Left renal cortex interstitium (tissue), 4 donors: Measurements from ENCODE around the gene ABI3BP. TPM values are rescaled to one million over a fixed set of nuclear protein-coding genes. Genes with fewer than 3 reads are reported as not detected.

Experiments used
- DNase-seq, 4 donors: peaks; one replicate each; pipeline ENCODE4 v3.0.0-alpha.2; 2013; ENCODE audit warnings: low read depth in 4 of 4, low spot score in 2 of 4, missing footprints in 1 of 4
- polyA plus RNA-seq, 4 donors: library from polyadenylated mRNA; unstranded; fragments of 120-200 nt; gene quantifications; one replicate each; pipeline ENCODE4 v1.2.1, GENCODE V29; 2013; ENCODE audit not compliant: insufficient read length in 4 of 4

The ABI3BP gene
- polyA plus RNA-seq, 4 donors = 16.4 to 37.8 (median 25.7) TPM

DNA sequence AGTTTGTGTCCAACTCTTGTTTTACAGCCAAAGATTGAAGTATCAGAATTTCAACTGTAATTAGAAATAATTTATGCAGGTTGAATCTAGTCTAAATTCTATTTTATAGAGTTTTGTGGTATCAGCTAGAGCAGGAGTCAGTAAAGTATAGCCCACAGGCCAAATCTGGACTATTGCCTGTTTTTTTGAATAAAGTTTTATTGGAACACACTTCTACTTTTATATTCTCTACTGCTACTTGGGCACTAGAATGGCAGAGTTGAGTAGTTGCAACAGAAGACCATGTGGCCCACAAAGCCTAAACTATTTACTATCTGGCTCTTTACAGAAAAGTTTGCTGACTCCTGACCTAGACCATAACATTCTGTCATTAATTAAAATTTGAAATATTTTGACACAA lies 247.6 kb downstream of the ABI3BP start:
- DNase-seq = no peak

DNA sequence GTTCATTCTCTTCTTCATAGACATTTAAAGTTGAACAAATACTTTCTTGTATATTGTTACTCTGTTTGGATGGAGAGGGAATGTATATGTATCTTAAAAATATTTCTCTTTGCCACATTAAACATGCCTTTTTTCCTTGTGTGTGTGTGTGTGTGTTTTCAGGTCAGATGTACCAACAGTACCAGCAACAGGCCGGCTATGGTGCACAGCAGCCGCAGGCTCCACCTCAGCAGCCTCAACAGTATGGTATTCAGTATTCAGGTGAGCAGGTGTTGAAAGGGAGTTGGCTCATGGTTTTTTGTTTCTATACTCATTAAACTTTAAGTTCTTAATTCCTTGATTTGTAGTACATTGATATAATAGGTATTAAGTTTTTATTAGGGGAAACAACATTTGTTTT lies 248.6 kb downstream of the ABI3BP start:
- DNase-seq = no peak

DNA sequence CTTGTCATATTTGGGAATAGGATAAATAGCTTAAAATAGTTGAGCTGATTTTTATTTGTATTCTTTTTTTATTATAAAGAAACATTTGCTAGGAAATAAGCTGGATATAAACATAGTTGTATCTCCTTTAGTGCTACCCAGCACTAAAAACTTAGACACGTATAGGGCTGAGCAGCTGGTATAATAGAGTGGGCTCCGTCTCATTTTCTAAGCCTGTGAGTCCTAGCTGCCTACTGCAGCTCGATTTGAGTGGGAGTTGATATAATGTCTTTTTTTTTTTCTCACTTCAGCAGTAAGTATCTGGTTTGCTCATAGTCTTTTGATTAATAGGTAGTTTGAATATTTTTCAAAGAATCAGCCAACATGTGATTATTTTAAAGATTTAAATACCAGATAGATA lies 249.7 kb downstream of the ABI3BP start:
- DNase-seq = no peak

DNA sequence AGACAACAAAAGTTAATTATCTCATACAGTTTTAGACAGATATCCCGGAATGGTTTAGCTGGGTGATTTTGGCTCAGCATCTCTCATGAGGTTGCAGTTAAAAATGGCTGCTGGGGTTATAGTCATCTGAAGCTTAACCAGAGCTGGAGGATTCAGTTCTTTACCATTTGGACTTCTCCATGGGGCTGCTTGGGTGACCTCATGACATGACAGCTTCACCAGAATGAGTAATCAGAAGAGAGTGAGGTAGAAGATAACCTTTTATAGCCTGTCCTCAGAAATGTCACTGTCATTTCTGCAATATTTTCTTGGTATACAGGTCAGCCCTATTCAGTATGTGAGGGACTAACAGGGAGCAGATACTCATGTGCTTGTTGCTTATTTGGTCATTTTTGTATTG lies 253.0 kb downstream of the ABI3BP start:
- no peak for DNase-seq

DNA sequence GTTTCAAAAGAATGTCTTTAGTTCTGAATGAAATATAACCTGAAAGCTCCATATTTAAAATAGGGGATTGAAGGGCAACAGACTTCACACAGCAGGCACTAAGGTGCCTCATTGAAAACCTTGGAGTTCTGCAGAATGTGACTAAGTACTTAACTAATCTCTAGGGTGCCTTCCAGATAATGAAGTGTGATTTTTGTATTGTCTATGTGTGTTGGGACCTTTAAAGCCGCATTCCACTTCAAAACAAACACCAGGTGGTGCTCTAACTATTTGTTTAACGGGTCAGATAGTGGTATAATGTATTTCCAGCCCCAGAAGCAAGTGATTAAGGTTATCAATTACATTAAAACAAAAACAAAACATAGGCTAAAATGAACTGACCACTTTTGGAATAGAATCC lies 255.9 kb downstream of the ABI3BP start:
- DNase-seq = no peak

DNA sequence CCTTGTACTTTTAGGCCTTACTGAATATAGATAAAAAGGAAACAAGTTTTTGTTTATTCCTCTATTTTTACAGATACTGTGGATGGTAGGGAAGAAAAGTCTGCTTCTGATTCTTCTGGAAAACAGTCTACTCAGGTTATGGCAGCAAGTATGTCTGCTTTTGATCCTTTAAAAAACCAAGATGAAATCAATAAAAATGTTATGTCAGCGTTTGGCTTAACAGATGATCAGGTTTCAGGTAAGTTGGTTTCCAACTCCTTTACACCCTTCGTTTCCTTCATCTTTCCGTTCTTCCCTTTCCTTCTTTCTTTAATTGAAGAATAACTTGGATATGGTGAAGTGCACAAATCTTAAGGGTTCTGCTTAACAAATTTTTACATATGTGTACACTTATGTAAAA lies 260.8 kb downstream of the ABI3BP start:
- no peak for DNase-seq

DNA sequence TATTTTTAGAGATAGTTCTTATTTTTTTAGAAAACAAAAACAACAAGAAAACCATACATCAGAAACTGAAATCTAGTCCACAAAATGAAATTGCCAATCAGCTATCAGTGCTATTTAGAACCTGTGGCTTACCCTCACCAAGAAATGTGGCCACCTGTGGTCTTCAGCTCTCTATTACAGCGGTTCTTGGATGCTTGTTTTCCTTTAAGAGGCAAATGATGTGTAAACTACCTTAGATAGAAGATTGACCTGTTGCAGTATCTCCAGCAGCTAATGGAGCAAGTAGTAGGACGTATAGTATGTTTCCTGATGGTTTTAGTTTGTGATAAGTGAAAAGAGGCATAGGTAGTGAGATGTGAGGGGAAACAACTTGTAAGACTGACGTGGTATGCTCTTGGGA lies 262.7 kb downstream of the ABI3BP start:
- DNase-seq = no peak

DNA sequence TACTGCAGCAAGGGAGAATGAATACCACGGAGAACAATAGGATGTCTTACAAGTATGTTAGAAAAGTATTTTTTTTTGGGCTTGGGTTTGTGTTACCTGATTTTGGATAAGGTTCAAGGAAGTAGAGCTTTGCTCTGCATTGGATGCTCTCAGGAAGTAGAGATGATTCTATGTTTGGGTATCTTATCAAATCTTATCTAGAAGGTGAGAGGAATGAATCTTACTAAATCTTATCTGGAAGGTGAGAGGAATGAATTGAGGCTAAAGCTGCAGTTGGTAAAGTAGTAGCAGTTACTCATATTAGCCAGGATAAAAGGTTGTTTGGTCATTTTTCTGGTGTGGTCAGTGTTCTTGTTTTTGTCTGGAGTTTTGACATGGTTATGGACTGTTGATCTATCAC lies 266.5 kb downstream of the ABI3BP start:
- DNase-seq = no peak

DNA sequence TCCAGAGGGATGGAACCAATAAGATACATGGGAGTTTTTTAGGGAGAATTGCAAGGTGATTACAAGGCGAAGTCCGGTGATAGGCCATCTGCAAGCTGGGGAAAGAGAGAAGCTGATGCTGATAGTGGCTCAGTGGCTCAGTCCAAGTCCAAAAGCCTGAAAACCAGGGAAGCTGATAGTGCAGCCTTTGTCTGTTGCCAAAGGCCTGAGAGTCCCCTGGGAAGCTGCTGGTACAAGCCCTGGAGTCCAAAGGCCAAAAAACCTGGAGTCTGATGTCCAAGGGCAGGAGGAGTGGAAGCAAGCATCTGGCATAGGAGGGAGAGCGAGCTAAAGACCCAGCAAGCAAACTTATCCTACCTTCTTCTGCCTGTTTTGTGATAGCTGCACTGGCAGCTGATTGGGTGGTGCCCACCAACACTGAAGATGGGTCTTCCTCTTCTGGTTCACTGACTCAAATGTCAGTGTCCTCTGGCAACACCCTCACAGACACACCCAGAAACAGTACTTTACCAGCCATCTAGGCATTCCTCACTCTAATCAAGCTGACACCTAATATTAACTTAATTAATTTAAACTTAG lies 267.2 kb downstream of the ABI3BP start:
- no peak for DNase-seq

DNA sequence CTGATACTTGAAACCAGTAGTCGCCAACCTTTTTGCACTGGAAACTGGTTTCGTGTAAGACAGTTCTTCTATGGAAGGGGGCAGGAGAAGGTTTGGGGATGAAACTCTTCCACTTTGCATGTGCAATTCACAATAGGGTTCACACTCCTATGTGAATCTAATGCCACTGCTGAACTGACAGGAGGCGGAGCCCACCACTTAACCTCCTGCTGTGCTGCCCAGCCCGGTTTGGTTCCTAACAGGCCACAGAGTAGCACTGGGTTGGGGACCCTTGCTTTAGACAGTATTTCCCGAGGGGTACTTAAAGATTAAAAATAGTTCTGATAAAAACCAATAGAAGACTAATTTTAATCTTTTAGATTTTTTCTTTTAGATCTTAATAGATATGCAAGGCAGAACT lies 272.8 kb downstream of the ABI3BP start:
- DNase-seq = no peak

DNA sequence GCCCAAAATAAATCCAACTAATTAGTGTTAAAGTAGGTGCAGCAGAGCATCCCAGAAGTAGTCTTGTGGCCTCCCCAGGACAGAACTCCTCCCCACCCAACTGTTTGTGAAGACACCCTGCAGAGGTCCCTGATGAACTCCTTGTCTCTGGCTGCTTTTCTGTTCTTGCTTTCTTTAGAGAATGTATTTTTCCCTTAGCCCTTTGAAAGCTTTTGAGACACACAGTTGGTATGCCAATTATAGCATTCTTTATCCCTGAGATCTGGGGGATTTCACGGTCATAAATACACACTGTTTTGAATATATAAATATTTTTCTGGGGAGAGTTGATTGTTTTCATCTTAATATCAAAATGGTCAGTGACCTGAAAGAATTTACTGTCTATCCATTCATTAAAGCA lies 274.1 kb downstream of the ABI3BP start:
- DNase-seq = no peak

DNA sequence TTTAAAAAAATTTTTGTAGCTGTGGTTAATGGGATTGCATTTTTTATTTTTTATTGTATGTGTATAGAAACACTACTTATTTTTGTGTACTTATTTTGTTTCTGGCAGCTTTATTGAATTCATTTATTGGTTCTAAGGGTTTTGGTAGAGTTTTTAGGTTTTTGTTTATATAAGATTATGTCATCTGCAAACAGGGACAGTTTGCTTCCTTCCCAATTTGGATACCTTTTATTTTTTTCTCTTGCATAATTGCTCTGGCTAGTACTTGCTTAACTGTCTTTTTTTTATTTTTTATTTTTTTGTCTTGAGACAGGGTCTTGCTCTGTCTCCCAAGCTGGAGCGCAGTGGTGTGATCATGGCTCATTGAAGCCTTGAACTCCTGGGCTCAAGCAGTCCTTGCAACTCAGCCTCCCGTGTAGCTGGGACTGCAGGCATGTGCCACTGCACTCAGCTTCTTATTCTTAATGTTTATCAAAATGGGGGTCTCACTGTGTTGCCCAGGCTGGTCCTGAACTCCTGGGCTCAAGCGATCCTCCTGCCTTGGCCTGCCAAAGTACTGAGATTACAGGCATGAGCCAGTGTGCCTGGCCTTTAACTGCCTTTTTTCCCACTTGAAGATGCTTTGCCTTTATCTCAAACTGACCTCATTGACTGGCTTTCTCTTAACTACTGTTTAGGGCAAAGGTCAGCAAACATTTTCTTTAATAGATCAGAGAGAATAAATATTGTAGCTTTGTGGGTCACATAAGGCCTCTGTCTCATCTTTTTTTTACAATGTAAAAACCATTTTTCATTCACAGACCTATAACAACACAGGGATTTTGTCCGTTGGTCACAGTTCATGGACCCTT lies 275.4 kb downstream of the ABI3BP start:
- DNase-seq = no peak

DNA sequence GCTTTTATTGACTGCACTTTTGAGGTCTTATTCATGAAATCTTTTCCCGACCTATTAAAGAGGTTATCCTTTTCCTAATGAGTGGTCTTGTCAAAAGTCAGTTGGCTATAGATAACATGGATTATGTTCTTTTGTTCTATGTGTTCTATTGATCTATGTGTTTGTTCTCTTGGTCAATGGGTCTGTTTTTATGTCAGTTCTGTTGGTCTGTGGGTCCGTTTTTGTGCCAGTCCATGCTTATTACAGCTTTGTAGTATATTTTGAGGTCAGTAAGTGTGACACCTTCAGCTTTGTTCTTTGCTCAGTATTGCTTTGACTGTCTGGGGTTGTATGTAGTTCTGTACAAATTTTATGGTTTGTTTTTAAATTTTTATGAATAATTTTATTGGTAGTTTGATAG lies 276.2 kb downstream of the ABI3BP start:
- no peak for DNase-seq

DNA sequence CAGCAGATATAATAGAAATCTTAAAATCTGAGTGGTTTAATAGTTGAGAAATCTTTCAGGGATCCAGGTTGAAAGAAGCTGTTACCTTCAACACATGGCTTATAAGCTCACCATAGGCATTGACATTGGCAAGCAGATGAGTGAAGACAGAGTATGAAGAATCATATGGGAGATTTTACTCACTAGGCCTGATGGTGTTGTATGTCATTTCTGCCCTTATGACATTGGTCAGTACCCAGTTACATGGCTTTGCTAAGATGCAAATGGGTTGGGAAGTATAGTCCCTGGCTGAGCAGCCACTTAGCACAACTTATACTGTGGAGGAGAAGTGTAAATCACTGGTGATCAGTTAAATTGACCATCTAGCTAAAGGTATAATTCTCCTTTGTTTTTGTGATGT lies 278.0 kb downstream of the ABI3BP start:
- no peak for DNase-seq

DNA sequence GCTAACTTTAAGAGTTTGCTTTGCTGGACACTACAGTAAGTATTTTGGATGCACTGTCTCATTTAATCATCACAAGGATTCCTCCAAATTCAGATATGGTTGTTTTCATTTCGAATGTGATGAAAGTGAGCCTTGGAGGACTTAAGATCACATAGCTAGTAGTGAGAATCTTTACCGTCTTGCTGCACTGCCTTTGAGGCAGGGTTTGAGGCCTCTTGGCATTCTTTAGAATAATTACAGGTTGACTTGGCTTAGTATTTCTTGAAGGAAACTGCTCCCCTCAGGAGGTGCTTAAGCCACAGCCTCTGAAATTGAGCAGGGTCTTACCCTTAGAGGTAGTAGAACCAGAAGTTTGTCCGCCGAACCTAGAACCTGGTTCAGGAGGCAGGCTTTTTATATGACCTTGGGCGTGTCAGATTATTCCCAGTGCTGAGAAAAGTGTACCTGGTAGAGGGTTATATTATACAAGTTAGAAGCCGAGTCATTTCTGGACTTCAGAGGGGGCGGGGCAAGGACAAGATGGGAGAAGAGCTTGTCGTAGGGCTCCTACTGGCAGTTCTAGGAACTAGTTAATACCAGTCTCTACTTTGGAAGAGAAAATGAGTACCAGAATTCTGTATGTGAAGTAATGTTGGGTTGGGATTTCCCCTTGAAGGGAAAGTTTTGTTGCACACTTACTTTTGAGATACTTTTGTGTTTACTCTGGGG lies 282.8 kb downstream of the ABI3BP start:
- DNase-seq = peak in 3 of 4 donors; percentile 3 to 9 (median 4)

DNA sequence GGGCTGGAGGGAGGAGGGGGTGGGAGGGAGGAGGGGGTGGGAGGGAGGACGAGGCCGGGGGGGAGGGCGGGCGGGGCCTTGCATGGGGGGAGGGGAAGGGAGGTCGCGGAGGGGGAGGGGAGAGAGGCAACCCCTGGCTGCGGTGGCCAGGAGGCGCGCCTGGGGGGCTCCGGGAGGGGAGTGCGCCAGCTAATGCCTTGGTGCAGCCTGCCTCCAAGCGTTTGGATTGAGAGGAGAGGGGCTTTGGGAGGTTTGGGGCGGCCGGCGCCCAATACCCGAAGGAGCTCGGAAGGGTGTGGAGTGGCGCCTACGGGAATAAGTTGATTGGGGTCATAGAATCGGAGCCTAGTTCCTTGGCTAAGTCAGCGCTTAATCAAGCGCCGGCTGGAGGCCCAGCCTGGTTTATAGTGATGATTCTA lies 283.4 kb downstream of the ABI3BP start:
- peak; percentile 20 to 53 (median 40) for DNase-seq

DNA sequence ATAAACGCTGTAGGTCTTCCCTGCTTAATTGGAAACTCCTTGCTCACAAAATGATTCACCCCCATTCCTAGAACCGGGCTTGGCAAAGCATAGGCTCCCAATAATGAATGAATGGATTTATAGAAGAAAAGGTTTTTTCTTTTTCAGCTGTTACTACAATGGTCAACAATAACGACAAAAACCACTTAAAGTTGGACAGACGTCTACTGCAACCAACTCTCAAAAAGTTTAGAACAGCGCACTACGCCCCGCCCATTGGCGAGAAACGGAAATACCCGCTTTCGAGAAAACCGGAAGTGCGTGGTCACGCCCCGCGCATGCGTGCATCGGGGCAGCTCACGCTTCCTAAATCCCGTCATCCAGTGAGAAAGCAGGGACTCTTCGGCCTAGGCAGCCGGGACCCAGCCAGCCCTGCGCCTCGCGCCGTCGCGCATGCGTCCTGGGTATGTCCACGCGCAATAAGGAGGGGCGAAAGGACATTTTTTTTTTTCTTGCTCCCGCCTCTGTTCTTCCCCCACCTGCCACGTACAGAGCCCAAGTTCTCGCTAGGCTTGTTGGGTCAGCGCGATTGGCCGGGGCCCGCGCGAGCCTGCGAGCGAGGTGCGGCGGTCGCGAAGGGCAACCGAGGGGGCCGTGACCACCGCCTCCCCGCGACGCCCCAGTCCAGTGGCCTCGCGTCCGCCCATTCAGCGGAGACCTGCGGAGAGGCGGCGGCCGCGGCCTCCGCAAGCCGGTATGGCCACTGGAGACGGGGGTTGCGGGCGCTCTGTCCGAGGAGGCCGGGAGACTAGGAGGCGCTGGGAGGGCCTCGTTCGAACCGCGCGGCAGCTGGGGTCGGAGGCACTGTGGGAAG lies 284.0 kb downstream of the ABI3BP start, which contains the start of gene TFG:
TFG (plus strand) TSS at position 506 of the 853 bp plus-strand sequence. CDS start 4,192 bp downstream, outside the sequence.
- DNase-seq = peak; percentile 97 to 99 (median 98)

DNA sequence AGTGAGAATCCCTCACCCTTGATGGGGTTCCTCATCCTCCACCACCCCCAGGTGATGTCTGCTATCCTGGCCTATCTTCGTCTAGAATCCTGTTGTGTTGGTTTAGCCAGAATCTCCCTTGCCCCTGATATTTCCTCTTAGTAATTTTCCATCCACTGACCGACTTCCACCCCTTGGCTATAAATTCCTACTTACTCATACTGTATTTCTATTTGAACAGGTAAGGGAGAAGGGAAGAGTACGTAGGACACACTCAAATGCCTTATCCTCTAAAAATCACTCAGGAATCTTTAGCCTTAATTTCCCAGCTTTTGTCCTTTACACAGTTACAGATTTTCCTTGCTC lies 284.6 kb downstream of the ABI3BP start:
- DNase-seq = no peak

DNA sequence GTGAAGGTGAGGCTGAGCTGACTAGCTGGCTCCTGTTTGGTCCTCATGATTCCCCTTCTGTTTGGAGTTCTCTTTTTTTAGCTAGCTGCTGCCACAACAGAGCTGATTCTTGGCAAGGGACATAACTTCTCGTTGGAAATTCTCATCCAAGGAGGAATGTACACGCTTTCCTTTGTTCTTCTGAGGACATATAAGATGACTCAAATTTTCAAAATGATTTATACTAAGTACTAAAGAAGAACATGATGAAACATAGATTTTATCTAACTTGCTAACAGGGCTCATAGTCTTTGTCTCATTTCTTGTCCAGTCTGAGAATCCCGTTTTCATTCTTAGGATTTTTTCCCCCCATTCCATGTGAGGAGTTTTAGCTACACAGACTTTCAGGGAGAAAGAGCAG lies 286.9 kb downstream of the ABI3BP start:
- no peak for DNase-seq

DNA sequence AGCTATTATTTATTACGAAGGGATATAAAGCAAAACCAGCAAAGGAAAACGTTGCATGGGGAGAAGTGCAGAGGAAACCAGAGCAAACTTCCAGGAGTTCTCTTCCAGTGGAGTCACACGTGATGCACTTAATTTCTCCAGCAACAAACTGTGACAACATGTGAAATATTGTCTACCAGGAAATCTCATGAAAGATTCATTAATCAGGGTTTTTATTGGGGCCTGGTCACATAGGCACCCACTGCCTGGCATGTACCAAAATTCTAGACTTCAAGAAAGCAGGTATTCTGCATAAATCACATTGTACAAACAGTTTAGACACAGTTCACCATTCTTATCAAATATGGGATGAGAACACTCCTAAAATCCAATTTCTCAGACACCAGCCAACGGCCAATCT lies 289.4 kb downstream of the ABI3BP start:
- no peak for DNase-seq

DNA sequence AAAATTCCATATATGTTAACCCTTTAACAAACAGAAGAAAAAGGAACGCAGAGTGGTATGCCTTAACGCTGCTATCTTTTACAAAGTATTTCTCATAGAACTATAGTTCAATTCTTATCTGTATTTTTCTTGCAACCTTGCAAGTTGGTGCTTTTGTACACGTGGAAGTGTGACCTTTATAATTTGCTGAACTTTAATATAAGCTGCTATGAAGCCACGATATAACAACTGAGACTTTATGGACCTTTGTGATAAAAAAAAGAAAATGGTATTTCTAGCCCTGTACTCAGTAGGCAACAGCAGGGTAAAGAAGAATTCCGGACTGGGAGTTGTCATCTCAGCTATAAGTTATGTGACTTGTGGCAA lies 290.3 kb downstream of the ABI3BP start:
- DNase-seq = no peak
